Measurements from ENCODE around the gene SRRM2. TPM values are rescaled to one million over a fixed set of nuclear protein-coding genes. Genes with fewer than 3 reads are reported as not detected.

The SRRM2 gene
- total RNA-seq, 1 experiment from 2014 or later: 617 TPM

DNA sequence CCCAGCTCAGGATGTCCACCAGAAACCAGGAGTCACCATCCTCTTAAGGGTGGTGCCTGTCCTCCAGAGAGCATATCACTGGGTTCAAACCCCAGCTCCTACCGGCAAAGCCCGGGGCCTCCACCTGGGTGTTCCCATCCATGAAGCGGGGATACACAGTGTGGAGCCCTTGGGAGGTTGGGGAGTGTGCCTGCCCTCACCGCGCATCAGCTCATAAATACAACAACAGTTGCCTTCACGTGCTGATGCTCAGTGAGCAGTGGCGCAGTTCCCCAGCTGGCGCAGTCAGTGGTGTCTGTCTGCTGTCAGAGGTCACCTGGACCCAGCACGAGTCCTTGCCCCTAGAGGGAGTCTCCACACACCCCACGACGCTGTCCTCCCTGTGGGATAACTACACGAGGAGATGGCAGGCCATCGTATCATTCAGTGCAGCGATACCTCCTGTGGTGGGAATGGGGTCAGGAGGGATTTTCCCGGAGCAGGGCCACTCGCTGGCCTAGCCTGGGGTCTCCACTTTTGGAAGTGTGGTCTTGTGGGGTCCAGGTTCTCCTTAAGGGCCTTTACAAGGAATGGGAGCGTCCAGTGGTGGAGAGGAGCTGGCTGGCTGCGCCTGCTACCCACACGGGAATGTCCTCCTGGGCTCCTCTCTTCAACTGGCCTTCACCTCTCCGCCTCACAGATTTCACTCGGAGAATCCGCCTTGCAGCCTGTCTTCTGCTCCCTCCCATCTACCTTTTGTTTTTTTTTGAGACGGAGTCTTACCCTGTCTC, 26.9 kb downstream of the SRRM2 start:
- in situ Hi-C loops (cut with HindIII; ENCODE audit: low pct_unique_long_range_greater_than_20kb, low sequenced_read_pairs) (no loop called here), intact Hi-C loops (cut with micrococcal nuclease; ENCODE audit: unreplicated experiment) (no loop called here)
- TF ChIP-seq SIN3A (IDR thresholded peaks at IDR 0.05; ENCODE audit: borderline replicate concordance, insufficient read depth, low read depth, low read length): no peak
- TF ChIP-seq POLR2AphosphoS5 (IDR thresholded peaks at IDR 0.05; ENCODE audit: low read depth, low read length): 0 out of 2 replicates have a peak, but pooled peaks have one; percentile 22
- DNase-seq (ENCODE audit: low read depth, low spot score) (no peak), ATAC-seq (no peak)
- Histone ChIP-seq H3K4me3 (ENCODE audit: low read depth in 2 of 2, low read length in 2 of 2) (no peak overlapping the region), H3K9me3 (ENCODE audit: control insufficient read depth, insufficient read depth, low read depth, low read length) (no peaks in the 10 kb centered on the region), H3K27ac (ENCODE audit: low read length) (peak overlapping the region; percentile 99), H3K27me3 (ENCODE audit: control insufficient read depth, insufficient read depth, low read length) (no peaks in the 10 kb centered on the region), H3K36me3 (ENCODE audit: control insufficient read depth, insufficient read depth, low read length) (peaks cover 6% of the 10 kb centered on the region; the same call in 1 of the 2 replicates), H3K4me1 (ENCODE audit: control insufficient read depth, insufficient read depth, low read length) (peaks cover 24% of the 10 kb centered on the region)
- CTCF ChIA-PET: no interaction called here
- BruUV-seq (replicated peaks): no TSS peak
- POLR2A ChIA-PET: interaction anchor here (0.6 kb wide), 2 partner anchors 18 to 89 kb away, joined by 4 to 10 read pairs; no protein-coding TSS in a partner anchor

DNA sequence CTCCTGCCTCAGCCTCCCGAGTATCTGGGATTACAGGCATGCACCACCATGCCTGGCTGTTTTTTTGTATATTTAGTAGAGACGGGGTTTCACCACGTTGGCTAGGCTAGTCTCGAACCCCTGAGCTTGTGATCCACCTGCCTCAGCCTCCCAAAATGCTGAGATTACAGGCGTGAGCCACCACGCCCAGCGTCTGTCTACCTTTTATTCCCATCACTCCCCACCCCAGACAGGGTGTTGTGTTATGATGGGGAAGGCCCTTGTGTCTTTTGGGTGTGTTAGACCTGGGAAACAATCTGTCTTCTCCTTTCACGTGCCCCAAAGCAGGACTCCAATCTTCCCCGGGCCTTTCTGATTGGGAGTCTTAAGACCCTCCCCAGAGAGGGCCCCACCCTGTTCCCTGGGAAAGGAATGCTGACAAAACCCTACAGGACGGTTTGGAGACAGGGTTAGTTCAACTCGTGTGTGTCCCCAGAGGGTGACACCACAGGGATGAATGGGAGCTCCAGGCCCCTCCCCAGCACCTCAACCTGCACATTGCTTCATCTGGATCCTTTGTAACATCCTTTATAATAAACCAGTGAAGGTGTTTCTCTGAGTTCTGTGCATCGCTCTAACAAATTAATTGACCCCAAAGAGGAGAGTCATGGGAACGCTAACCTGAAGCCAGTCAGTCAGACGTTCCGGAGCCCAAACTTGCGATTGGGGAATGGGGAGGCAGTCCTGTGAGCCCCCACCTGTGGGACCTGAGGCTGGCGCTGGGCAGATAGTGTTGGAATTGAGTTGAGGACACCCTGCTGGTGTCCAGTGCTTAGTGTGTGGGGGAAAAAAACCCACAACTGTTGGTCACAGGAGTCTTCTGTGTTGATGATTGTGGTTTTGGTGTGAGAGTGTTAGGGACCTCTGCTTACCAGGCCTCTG, 27.8 kb downstream of the SRRM2 start:
- no peaks in the 10 kb centered on the region for H3K27me3 ChIP-seq (ENCODE audit: control insufficient read depth, insufficient read depth, low read length)

More for the DNA sequence above, 27.8 kb downstream of the SRRM2 start:
- intact Hi-C loops (cut with micrococcal nuclease; ENCODE audit: unreplicated experiment): no loop called here
- Histone ChIP-seq H3K9me3 (ENCODE audit: control insufficient read depth, insufficient read depth, low read depth, low read length) (no peaks in the 10 kb centered on the region), H3K4me1 (ENCODE audit: control insufficient read depth, insufficient read depth, low read length) (peaks cover 15% of the 10 kb centered on the region), H3K27ac (ENCODE audit: low read length) (peak overlapping the region; percentile 65), H3K36me3 (ENCODE audit: control insufficient read depth, insufficient read depth, low read length) (no peaks in the 10 kb centered on the region; the same call in 1 of the 2 replicates), H3K4me3 (ENCODE audit: low read depth in 2 of 2, low read length in 2 of 2) (no peak overlapping the region)
- POLR2A ChIA-PET: no interaction called here
- TF ChIP-seq SIN3A (IDR thresholded peaks at IDR 0.05; ENCODE audit: borderline replicate concordance, insufficient read depth, low read depth, low read length) (no peak), POLR2AphosphoS5 (IDR thresholded peaks at IDR 0.05; ENCODE audit: low read depth, low read length) (no peak), TCF7L2 (IDR thresholded peaks at IDR 0.05; ENCODE audit: low read depth, low read length) (no peak)
- TF ChIP-seq, protein P1, sequence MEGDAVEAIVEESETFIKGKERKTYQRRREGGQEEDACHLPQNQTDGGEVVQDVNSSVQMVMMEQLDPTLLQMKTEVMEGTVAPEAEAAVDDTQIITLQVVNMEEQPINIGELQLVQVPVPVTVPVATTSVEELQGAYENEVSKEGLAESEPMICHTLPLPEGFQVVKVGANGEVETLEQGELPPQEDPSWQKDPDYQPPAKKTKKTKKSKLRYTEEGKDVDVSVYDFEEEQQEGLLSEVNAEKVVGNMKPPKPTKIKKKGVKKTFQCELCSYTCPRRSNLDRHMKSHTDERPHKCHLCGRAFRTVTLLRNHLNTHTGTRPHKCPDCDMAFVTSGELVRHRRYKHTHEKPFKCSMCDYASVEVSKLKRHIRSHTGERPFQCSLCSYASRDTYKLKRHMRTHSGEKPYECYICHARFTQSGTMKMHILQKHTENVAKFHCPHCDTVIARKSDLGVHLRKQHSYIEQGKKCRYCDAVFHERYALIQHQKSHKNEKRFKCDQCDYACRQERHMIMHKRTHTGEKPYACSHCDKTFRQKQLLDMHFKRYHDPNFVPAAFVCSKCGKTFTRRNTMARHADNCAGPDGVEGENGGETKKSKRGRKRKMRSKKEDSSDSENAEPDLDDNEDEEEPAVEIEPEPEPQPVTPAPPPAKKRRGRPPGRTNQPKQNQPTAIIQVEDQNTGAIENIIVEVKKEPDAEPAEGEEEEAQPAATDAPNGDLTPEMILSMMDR (IDR thresholded peaks at IDR 0.05): no peak
- TF ChIP-seq, protein P2, sequence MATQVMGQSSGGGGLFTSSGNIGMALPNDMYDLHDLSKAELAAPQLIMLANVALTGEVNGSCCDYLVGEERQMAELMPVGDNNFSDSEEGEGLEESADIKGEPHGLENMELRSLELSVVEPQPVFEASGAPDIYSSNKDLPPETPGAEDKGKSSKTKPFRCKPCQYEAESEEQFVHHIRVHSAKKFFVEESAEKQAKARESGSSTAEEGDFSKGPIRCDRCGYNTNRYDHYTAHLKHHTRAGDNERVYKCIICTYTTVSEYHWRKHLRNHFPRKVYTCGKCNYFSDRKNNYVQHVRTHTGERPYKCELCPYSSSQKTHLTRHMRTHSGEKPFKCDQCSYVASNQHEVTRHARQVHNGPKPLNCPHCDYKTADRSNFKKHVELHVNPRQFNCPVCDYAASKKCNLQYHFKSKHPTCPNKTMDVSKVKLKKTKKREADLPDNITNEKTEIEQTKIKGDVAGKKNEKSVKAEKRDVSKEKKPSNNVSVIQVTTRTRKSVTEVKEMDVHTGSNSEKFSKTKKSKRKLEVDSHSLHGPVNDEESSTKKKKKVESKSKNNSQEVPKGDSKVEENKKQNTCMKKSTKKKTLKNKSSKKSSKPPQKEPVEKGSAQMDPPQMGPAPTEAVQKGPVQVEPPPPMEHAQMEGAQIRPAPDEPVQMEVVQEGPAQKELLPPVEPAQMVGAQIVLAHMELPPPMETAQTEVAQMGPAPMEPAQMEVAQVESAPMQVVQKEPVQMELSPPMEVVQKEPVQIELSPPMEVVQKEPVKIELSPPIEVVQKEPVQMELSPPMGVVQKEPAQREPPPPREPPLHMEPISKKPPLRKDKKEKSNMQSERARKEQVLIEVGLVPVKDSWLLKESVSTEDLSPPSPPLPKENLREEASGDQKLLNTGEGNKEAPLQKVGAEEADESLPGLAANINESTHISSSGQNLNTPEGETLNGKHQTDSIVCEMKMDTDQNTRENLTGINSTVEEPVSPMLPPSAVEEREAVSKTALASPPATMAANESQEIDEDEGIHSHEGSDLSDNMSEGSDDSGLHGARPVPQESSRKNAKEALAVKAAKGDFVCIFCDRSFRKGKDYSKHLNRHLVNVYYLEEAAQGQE (IDR thresholded peaks at IDR 0.05; ENCODE audit: insufficient read depth in 1 of 2, low read depth in 2 of 2, low read length in 1 of 2): no peak
- in situ Hi-C loops (cut with HindIII; ENCODE audit: low pct_unique_long_range_greater_than_20kb, low sequenced_read_pairs): no loop called here
- BruUV-seq (replicated peaks): no TSS peak
- no peak for DNase-seq (ENCODE audit: low read depth, low spot score)
- no peak for ATAC-seq
- CTCF ChIA-PET: no interaction called here

All from Panc1 (cell line).